PFSK-1 (cell line): ENCODE data around the gene ATF5.

Source experiments
- FOXP2 ChIP-seq: optimal IDR thresholded peaks from 2 replicates; pipeline ENCODE3; 2011; ENCODE audit warnings: borderline replicate concordance, control low read depth, inconsistent platforms; ENCODE audit not compliant: insufficient read depth; ENCODE audit errors: extremely low read length, extremely low read depth
- SIN3A ChIP-seq: IDR thresholded peaks from 2 replicates; pipeline ENCODE4 v1.6.1; 2012; ENCODE audit warnings: mild to moderate bottlenecking, low read length, moderate library complexity, borderline replicate concordance; ENCODE audit not compliant: insufficient read depth

- TF ChIP-seq SIN3A, result no peak
- no peak for TF ChIP-seq FOXP2
Measured at GRCh38 chr19:49892716-49893115, 36.3 kb upstream of the ATF5 start.
